ENCODE data around the gene CASP10. TPM values are rescaled to one million over a fixed set of nuclear protein-coding genes. Genes with fewer than 3 reads are reported as not detected.
A peak's percentile ranks its signal among the peaks of the same experiment; 100 is the strongest.
"Not testable (repeated sequence)": the region's sequence is repeated elsewhere in the genome, so short reads cannot be mapped to it uniquely, and the experiment has no call there.

CASP10 gene
- total and polyA plus RNA-seq, 3 experiments from 2014 or later, result 6.7 to 8.1 (median 7.3) TPM

DNA sequence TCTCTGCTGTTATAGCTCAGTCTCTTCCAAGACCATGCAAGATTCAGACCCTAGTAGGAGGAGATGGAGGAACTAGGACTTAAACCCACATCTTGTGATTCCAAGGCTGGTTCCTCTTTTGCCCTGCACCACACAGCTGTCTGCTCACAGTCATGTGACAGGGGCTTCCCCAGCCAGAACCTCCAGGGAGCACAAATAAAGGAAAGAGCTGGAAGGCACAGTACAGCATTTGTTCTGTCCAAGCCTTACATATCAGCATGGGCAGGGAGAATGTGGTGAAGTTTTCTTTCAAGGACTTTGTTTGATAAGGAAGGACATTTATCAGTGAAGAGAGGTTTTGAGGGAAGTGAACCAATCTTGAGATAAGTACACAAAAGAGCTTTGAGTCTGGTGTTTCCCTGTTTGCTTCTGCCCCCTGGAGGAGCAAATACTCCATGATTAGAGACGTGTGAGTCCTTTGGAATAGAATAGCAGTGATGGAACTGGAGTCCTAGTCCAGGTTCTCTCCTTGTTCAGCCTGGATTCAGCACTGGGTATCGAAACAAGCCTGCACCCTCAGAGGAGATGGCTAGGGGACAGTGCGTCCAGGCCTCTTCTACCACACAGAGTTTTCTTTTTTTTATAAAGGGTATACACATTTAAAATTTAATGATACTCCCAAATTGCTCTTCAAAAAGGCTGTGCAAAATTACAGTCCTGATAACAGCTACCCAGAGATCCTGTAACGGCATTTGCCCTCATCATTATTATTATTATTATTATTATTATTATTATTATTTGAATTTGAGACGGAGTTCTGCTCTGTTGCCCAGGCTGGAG lies 24.6 kb upstream of the CASP10 start:
- Histone ChIP-seq H3K27me3 (ENCODE audit: insufficient read depth, low read length, poor library complexity, severe bottlenecking) (no peaks in the 10 kb centered on the region), H3K36me3 (ENCODE audit: insufficient read depth, low read length) (peaks cover 40% of the 10 kb centered on the region), H3K4me3 (ENCODE audit: low read length) (no peak overlapping the region), H3K27ac (ENCODE audit: low read depth, low read length) (no peak overlapping the region), H3K4me1 (ENCODE audit: insufficient read depth, low read length) (peaks cover 9% of the 10 kb centered on the region), H3K9me3 (ENCODE audit: low read length) (no peaks in the 10 kb centered on the region)
- POLR2A ChIA-PET, result interaction anchor here (0.6 to 1.9 kb wide), 8 partner anchors 14 to 195 kb away, joined by 3 to 33 read pairs (median 4); partner anchors contain the start of genes CFLAR and ORC2
- H3K9me3 Mint-ChIP-seq, result no peaks in the 10 kb centered on the region
- peaks cover 14 to 32% (median 30%) of the 10 kb centered on the region in 3 donors for H3K4me1 Mint-ChIP-seq
- peak; percentile 14 to 77 (median 56) for DNase-seq
- peak overlapping the region in 2 of 7 donors; percentile 6 to 45 for H3K4me3 Mint-ChIP-seq
- CTCF ChIA-PET, result interaction anchor here (0.7 to 4.1 kb wide), 32 partner anchors 9 to 446 kb away, joined by 3 to 71 read pairs (median 5); partner anchors contain the start of genes CASP10, CFLAR, HYCC2 and NDUFB3
- no peaks in the 10 kb centered on the region for H3K27me3 Mint-ChIP-seq
- peaks cover 4 to 87% (median 31%) of the 10 kb centered on the region in 3 donors for H3K36me3 Mint-ChIP-seq
- peak overlapping the region; percentile 72 to 97 (median 90) for H3K27ac Mint-ChIP-seq

DNA sequence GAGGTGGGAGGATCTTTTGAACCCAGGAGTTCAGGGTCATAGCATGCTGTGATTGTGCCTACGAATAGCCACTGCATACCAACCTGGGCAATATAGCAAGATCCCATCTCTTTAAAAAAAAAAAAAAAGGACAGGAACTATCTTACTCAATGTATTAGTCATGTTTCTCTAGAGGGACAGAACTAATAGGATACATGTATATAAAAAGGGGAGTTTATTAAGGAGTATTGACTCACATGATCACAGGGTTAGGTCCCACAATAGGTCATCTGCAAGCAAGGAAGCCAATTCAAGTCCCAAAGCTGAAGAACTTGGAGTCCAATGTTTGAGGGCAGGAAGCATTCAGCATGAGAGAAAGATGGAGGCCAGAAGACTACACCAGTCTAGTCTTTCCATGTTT lies 18.8 kb upstream of the CASP10 start:
- Mint-ChIP-seq H3K9me3 (peaks cover 4 to 18% (median 15%) of the 10 kb centered on the region in 5 donors), H3K27ac (peak overlapping the region in 2 of 8 donors; percentile 56 to 79), H3K4me3 (no peak overlapping the region), H3K27me3 (no peaks in the 10 kb centered on the region), H3K4me1 (peaks cover 1 to 10% (median 8%) of the 10 kb centered on the region in 3 donors), H3K36me3 (peaks cover 34 to 81% (median 40%) of the 10 kb centered on the region in 3 donors)
- Histone ChIP-seq H3K4me1 (ENCODE audit: insufficient read depth, low read length) (no peaks in the 10 kb centered on the region), H3K27me3 (ENCODE audit: insufficient read depth, low read length, poor library complexity, severe bottlenecking) (no peaks in the 10 kb centered on the region), H3K27ac (ENCODE audit: low read depth, low read length) (no peak overlapping the region), H3K36me3 (ENCODE audit: insufficient read depth, low read length) (peaks cover 48% of the 10 kb centered on the region), H3K9me3 (ENCODE audit: low read length) (no peaks in the 10 kb centered on the region), H3K4me3 (ENCODE audit: low read length) (no peak overlapping the region)
- POLR2A ChIA-PET, result no interaction called here
- CTCF ChIA-PET, result interaction anchor here (1.5 kb wide), 1 partner anchor 68 kb away, joined by 3 read pairs; no protein-coding TSS in a partner anchor
- no peak for DNase-seq

DNA sequence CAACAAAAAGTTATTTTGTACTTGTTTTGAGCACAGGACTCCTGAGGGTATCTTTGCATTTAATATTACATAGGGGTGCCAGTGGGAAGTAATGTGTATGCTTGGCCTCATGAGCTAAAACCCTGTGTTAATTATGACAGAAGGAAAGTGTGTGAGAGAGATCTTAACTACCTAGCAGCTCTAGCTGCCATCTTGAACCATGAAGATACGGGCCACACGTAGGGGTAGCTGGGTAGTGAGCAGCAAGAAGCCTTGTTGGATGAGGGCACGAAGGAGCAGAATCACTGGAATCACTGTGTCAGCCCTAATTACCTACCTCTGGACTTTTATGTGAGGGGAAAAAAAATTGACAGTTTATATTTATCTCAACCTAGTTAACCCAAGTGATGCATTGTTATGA lies 15.4 kb upstream of the CASP10 start:
- H3K9me3 Mint-ChIP-seq, result peaks cover 29 to 44% (median 42%) of the 10 kb centered on the region in 5 donors
- H3K4me3 Mint-ChIP-seq, result no peak overlapping the region
- CTCF ChIA-PET, result no interaction called here

DNA sequence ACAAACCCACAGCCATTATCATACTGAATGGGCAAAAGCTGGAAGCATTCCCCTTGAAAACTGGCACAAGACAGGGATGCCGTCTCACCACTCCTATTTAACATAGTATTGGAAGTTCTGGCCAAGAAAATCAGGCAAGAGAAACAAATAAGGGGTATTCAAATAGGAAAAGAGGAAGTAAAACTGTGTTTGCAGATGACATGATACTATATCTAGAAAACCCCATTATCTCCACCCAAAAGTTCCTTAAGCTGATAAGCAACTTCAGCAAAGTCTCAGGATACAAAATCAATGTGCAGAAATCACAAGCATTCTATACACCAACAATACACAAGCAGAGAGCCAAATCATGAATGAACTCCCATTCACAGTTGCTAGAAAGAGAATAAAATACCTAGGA lies 14.4 kb upstream of the CASP10 start:
- peaks cover 32 to 48% (median 42%) of the 10 kb centered on the region in 5 donors for H3K9me3 Mint-ChIP-seq
- not testable (repeated sequence) for DNase-seq; H3K4me3 ChIP-seq (ENCODE audit: low read length); H3K9me3 ChIP-seq (ENCODE audit: low read length); H3K4me1 ChIP-seq (ENCODE audit: insufficient read depth, low read length); H3K27me3 ChIP-seq (ENCODE audit: insufficient read depth, low read length, poor library complexity, severe bottlenecking); H3K27ac ChIP-seq (ENCODE audit: low read depth, low read length); H3K27me3 Mint-ChIP-seq; H3K4me3 Mint-ChIP-seq; H3K4me1 Mint-ChIP-seq
- peaks cover 20 to 45% (median 39%) of the 10 kb centered on the region in 3 donors for H3K36me3 Mint-ChIP-seq
- POLR2A ChIA-PET, result interaction anchor here (1.4 kb wide), 1 partner anchor 46 kb away, joined by 3 read pairs; no protein-coding TSS in a partner anchor
- H3K27ac Mint-ChIP-seq, result peak overlapping the region in 1 of 8 donors; percentile 33
- H3K36me3 ChIP-seq (ENCODE audit: insufficient read depth, low read length), result peaks cover 21% of the 10 kb centered on the region
- CTCF ChIA-PET, result interaction anchor here (1.3 kb wide), 2 partner anchors 8 to 64 kb away, joined by 3 to 4 read pairs; no protein-coding TSS in a partner anchor

More for the DNA sequence above, 15.4 kb upstream of the CASP10 start:
- H3K4me1 Mint-ChIP-seq, result peaks cover 0 to 1% (median 1%) of the 10 kb centered on the region in 3 donors
- peaks cover 26 to 55% (median 41%) of the 10 kb centered on the region in 3 donors for H3K36me3 Mint-ChIP-seq
- no peak for DNase-seq
- peak overlapping the region in 1 of 8 donors; percentile 3 for H3K27ac Mint-ChIP-seq
- POLR2A ChIA-PET, result no interaction called here
- Histone ChIP-seq H3K27me3 (ENCODE audit: insufficient read depth, low read length, poor library complexity, severe bottlenecking) (no peaks in the 10 kb centered on the region), H3K4me1 (ENCODE audit: insufficient read depth, low read length) (no peaks in the 10 kb centered on the region), H3K36me3 (ENCODE audit: insufficient read depth, low read length) (peaks cover 31% of the 10 kb centered on the region), H3K4me3 (ENCODE audit: low read length) (no peak overlapping the region), H3K9me3 (ENCODE audit: low read length) (peaks cover 9% of the 10 kb centered on the region), H3K27ac (ENCODE audit: low read depth, low read length) (no peak overlapping the region)
- no peaks in the 10 kb centered on the region for H3K27me3 Mint-ChIP-seq

DNA sequence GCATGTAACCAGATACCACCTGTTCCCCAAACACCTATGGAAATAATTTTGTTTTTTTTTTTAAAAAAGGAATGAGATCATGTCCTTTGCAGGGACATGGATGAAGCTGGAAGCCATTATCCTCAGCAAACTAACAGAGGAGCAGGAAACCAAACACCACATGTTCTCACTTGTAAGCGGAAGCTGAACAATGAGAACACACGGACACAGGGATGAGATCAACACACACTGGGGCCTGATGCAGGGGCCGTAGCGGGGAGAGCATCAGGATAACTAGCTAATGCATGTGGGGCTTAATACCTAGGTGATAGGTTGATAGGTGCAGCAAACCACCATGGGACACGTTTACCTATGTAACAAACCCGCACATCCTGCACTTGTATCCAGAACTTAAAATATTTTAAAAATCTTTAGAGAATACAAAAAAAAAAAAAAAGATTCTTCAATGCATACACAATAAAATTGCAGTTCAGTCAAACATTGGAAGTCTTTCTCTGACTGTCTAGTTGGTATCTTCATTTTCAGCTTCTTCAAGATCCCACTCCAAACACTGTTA lies 11.6 kb upstream of the CASP10 start:
- Histone ChIP-seq H3K27me3 (ENCODE audit: insufficient read depth, low read length, poor library complexity, severe bottlenecking) (no peaks in the 10 kb centered on the region), H3K27ac (ENCODE audit: low read depth, low read length) (no peak overlapping the region), H3K4me1 (ENCODE audit: insufficient read depth, low read length) (no peaks in the 10 kb centered on the region), H3K4me3 (ENCODE audit: low read length) (no peak overlapping the region), H3K36me3 (ENCODE audit: insufficient read depth, low read length) (peaks cover 6% of the 10 kb centered on the region), H3K9me3 (ENCODE audit: low read length) (peaks cover 9% of the 10 kb centered on the region)
- Mint-ChIP-seq H3K36me3 (peaks cover 10 to 27% (median 25%) of the 10 kb centered on the region in 3 donors), H3K27ac (no peak overlapping the region), H3K4me3 (no peak overlapping the region), H3K4me1 (peaks cover 8 to 10% (median 8%) of the 10 kb centered on the region in 3 donors), H3K9me3 (peaks cover 32 to 48% (median 42%) of the 10 kb centered on the region in 5 donors), H3K27me3 (no peaks in the 10 kb centered on the region)
- CTCF ChIA-PET, result interaction anchor here (0.8 to 1.3 kb wide), 5 partner anchors 11 to 102 kb away, joined by 3 to 6 read pairs (median 3); partner anchors contain the start of gene CASP10
- POLR2A ChIA-PET, result interaction anchor here (0.9 kb wide), 1 partner anchor 51 kb away, joined by 3 read pairs; no protein-coding TSS in a partner anchor
- DNase-seq, result no peak

DNA sequence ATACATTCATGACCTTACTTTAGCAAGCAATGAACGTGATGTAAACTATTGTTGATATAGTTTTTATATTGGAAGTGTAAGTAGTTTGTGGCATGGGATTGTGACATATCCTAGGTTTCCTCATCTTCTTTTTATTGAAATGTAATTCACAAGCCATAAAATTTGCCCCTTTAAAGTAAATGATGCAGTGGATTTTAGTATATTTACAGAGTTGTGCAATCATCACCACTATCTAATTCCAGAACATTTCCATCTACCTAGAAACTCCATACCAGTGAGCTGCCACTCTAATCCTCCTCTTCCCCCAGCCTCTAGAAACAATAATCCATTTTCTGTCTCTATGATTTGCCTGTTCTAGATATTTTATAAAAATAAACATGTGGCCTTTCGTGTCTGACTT lies 10.7 kb upstream of the CASP10 start:
- Histone ChIP-seq H3K4me1 (ENCODE audit: insufficient read depth, low read length) (peaks cover under 1% of the 10 kb centered on the region), H3K9me3 (ENCODE audit: low read length) (peaks cover 9% of the 10 kb centered on the region), H3K4me3 (ENCODE audit: low read length) (no peak overlapping the region), H3K27ac (ENCODE audit: low read depth, low read length) (no peak overlapping the region), H3K27me3 (ENCODE audit: insufficient read depth, low read length, poor library complexity, severe bottlenecking) (no peaks in the 10 kb centered on the region), H3K36me3 (ENCODE audit: insufficient read depth, low read length) (peaks cover 3% of the 10 kb centered on the region)
- ChIA-PET POLR2A (interaction anchor here (0.9 kb wide), 1 partner anchor 52 kb away, joined by 3 read pairs; no protein-coding TSS in a partner anchor), CTCF (interaction anchor here (1.2 to 1.3 kb wide), 2 partner anchors 25 to 37 kb away, joined by 3 read pairs; no protein-coding TSS in a partner anchor)
- H3K9me3 Mint-ChIP-seq, result peaks cover 32 to 45% (median 38%) of the 10 kb centered on the region in 5 donors
- no peak for DNase-seq
- H3K27ac Mint-ChIP-seq, result no peak overlapping the region
- no peak overlapping the region for H3K4me3 Mint-ChIP-seq
- peaks cover 10 to 24% (median 16%) of the 10 kb centered on the region in 3 donors for H3K36me3 Mint-ChIP-seq
- no peaks in the 10 kb centered on the region for H3K27me3 Mint-ChIP-seq
- H3K4me1 Mint-ChIP-seq, result peaks cover 9 to 11% (median 10%) of the 10 kb centered on the region in 3 donors

DNA sequence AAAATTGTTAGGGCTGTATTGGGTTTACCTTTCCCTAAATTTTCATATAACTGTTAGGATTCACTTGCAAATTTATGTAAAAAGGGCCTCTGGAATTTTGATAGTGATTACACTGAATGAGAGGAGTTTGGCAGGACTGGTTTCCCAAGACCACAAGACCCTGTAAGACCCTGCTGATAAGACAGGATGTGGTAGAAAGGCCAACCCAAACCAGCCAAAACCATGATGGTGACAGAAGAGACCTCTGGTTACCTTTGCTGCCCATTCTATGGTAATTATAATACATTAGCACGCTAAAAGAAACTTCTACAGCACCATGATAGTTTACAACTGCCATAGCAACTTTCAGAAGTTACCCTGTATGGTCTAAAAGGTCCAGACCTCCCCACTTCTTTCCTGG lies 8.3 kb upstream of the CASP10 start:
- Histone ChIP-seq H3K4me3 (ENCODE audit: low read length) (no peak overlapping the region), H3K27me3 (ENCODE audit: insufficient read depth, low read length, poor library complexity, severe bottlenecking) (no peaks in the 10 kb centered on the region), H3K4me1 (ENCODE audit: insufficient read depth, low read length) (peaks cover 5% of the 10 kb centered on the region), H3K27ac (ENCODE audit: low read depth, low read length) (no peak overlapping the region), H3K36me3 (ENCODE audit: insufficient read depth, low read length) (no peaks in the 10 kb centered on the region), H3K9me3 (ENCODE audit: low read length) (peaks cover 9% of the 10 kb centered on the region)
- peaks cover 0 to 7% (median under 1%) of the 10 kb centered on the region in 3 donors for H3K36me3 Mint-ChIP-seq
- ChIA-PET CTCF (no interaction called here), POLR2A (no interaction called here)
- no peaks in the 10 kb centered on the region for H3K27me3 Mint-ChIP-seq
- no peak for DNase-seq
- no peak overlapping the region for H3K4me3 Mint-ChIP-seq
- peaks cover 19 to 27% (median 23%) of the 10 kb centered on the region in 5 donors for H3K9me3 Mint-ChIP-seq
- peak overlapping the region in 1 of 8 donors; percentile 33 for H3K27ac Mint-ChIP-seq
- H3K4me1 Mint-ChIP-seq, result peaks cover 12 to 15% (median 13%) of the 10 kb centered on the region in 3 donors

Measured in CD8-positive, alpha-beta memory T cell (primary cell).